WTC11 (cell line): ENCODE results near the gene PLRG1. TPM values are rescaled to one million over a fixed set of nuclear protein-coding genes. Genes with fewer than 3 reads are reported as not detected.

Source experiments
- ATAC-seq: fragments of 200-7000 bp; cut with Tn5 transposase; 2 replicates; pipeline ENCODE4 v1.10.0; 2021; ENCODE audit warnings: mild to moderate bottlenecking, moderate library complexity
- CTCF ChIA-PET: fragments of 300-600 bp; sonication (Branson Sonifier 250); formaldehyde crosslinking; loops from one replicate; lab custom pipeline; 2021; ENCODE audit warnings: antibody characterized with exemption; lab: Charles Lee
- POLR2A ChIA-PET: fragments of 350-600 bp; sonication (Branson Sonifier 250); formaldehyde crosslinking; loops from one replicate; lab custom pipeline; 2021; ENCODE audit warnings: antibody characterized with exemption; lab: Charles Lee
- DNase-seq: peaks from one replicate; pipeline ENCODE4 v3.0.0; 2021; ENCODE audit warnings: low spot score
- H3K27ac Mint-ChIP-seq: 2 replicates; pipeline ENCODE4 v1.8.0; 2021; ENCODE audit warnings: mixed read lengths
- H3K27me3 Mint-ChIP-seq: 2 replicates; pipeline ENCODE4 v1.8.0; 2021; ENCODE audit warnings: low read depth, mild to moderate bottlenecking, moderate library complexity, mixed read lengths
- H3K36me3 Mint-ChIP-seq: 2 replicates; pipeline ENCODE4 v1.8.0; 2021; ENCODE audit warnings: mixed read lengths
- H3K4me1 Mint-ChIP-seq: 2 replicates; pipeline ENCODE4 v1.8.0; 2022; ENCODE audit warnings: mixed read lengths
- H3K4me3 Mint-ChIP-seq: 2 replicates; pipeline ENCODE4 v1.8.0; 2021; ENCODE audit warnings: mild to moderate bottlenecking, moderate library complexity, mixed read lengths
- H3K9me3 Mint-ChIP-seq: 2 replicates; pipeline ENCODE4 v1.8.0; 2021; ENCODE audit warnings: mixed read lengths
- AR ChIP-seq: fragments of 250-450 bp; sonication (Bioruptor Pico); IDR thresholded peaks from 2 replicates; pipeline ENCODE4 v1.9.0; 2021; ENCODE audit warnings: mild to moderate bottlenecking
- ARID4B ChIP-seq: sonication (generic); formaldehyde crosslinking; IDR thresholded peaks from 2 replicates; pipeline ENCODE4 v1.8.0; 2023; ENCODE audit warnings: missing genetic modification reagents, mild to moderate bottlenecking, borderline replicate concordance
- ATF1 ChIP-seq: sonication (generic); formaldehyde crosslinking; IDR thresholded peaks from 2 replicates; pipeline ENCODE4 v1.8.1; 2023; ENCODE audit warnings: mild to moderate bottlenecking, moderate library complexity, missing genetic modification reagents
- E2F5 ChIP-seq: sonication (generic); formaldehyde crosslinking; IDR thresholded peaks from 2 replicates; pipeline ENCODE4 v1.8.1; 2022; ENCODE audit warnings: mild to moderate bottlenecking, moderate library complexity, missing genetic modification reagents
- ERG ChIP-seq: fragments of 250-450 bp; sonication (Bioruptor Pico); IDR thresholded peaks from 2 replicates; pipeline ENCODE4 v1.8.0; 2021; ENCODE audit warnings: mild to moderate bottlenecking
- FOXP1 ChIP-seq: sonication (generic); formaldehyde crosslinking; IDR thresholded peaks from 2 replicates; pipeline ENCODE4 v1.8.0; 2022; ENCODE audit warnings: missing genetic modification reagents, mild to moderate bottlenecking, moderate library complexity, borderline replicate concordance
- GRHL2 ChIP-seq: fragments of 250-450 bp; sonication (Bioruptor Pico); IDR thresholded peaks from 2 replicates; pipeline ENCODE4 v1.8.0; 2022; ENCODE audit warnings: mild to moderate bottlenecking, moderate library complexity; ENCODE audit not compliant: insufficient replicate concordance, severe bottlenecking
- GTF2I ChIP-seq: fragments of 250-450 bp; sonication (Bioruptor Pico); conservative IDR thresholded peaks from 2 replicates; pipeline ENCODE4 v1.4.0; 2021; ENCODE audit warnings: mild to moderate bottlenecking
- MXD4 ChIP-seq: fragments of 250-450 bp; sonication (Bioruptor Pico); IDR thresholded peaks from 2 replicates; pipeline ENCODE4 v1.8.0; 2021; ENCODE audit warnings: mild to moderate bottlenecking, moderate library complexity, borderline replicate concordance
- NR1H2 ChIP-seq: sonication (generic); formaldehyde crosslinking; IDR thresholded peaks from 2 replicates; pipeline ENCODE4 v1.9.0; 2021; ENCODE audit warnings: mild to moderate bottlenecking, moderate library complexity, missing genetic modification reagents
- TEAD1 ChIP-seq: sonication (generic); formaldehyde crosslinking; IDR thresholded peaks from 2 replicates; pipeline ENCODE4 v1.8.0; 2022; ENCODE audit warnings: mild to moderate bottlenecking, missing genetic modification reagents
- TP53 ChIP-seq: sonication (generic); formaldehyde crosslinking; IDR thresholded peaks from 2 replicates; pipeline ENCODE4 v1.8.1; 2023; ENCODE audit warnings: mild to moderate bottlenecking, missing genetic modification reagents
- USF2 ChIP-seq: sonication (generic); formaldehyde crosslinking; IDR thresholded peaks from 2 replicates; pipeline ENCODE4 v1.8.1; 2023; ENCODE audit warnings: mild to moderate bottlenecking, missing genetic modification reagents, moderate library complexity
- ZNF423 ChIP-seq: fragments of 250-450 bp; sonication (Bioruptor Pico); IDR thresholded peaks from 2 replicates; pipeline ENCODE4 v2.1.2; 2022; ENCODE audit warnings: mild to moderate bottlenecking, moderate library complexity
- ZNF671 ChIP-seq: fragments of 250-450 bp; sonication (Bioruptor Pico); IDR thresholded peaks from 2 replicates; pipeline ENCODE4 v1.8.0; 2021; ENCODE audit warnings: mild to moderate bottlenecking
- total RNA-seq: library from RNA; stranded (reverse); gene quantifications from 3 replicates; pipeline ENCODE4 v1.2.3, GENCODE V29; 2021
- TF ChIP-seq, protein P1 (sequence below): sonication (generic); formaldehyde crosslinking; IDR thresholded peaks from 2 replicates; pipeline ENCODE4 v1.8.0; 2022; ENCODE audit warnings: mild to moderate bottlenecking, missing genetic modification reagents
- TF ChIP-seq, protein P2 (sequence below): sonication (generic); formaldehyde crosslinking; IDR thresholded peaks from 2 replicates; pipeline ENCODE4 v1.8.1; 2022; ENCODE audit warnings: low read depth, missing genetic modification reagents, borderline replicate concordance
- TF ChIP-seq, protein P3 (sequence below): fragments of 250-450 bp; sonication (Bioruptor Pico); IDR thresholded peaks from 2 replicates; pipeline ENCODE4 v2.1.2; 2022; ENCODE audit warnings: mild to moderate bottlenecking, moderate library complexity

PLRG1 gene
- total RNA-seq, 1 experiment from 2014 or later = 84.8 TPM

GRCh38 chr4:154492288-154492687, 57.9 kb downstream of the PLRG1 start (continued):
- no peak for TF ChIP-seq ARID4B (CRISPR knock-in tag)
- no peak for TF ChIP-seq MXD4 (CRISPR knock-in tag)
- no peak for TF ChIP-seq TP53 (CRISPR knock-in tag)
- TF ChIP-seq GRHL2 (CRISPR knock-in tag) = no peak
- no peak for TF ChIP-seq ZNF423 (CRISPR knock-in tag)
- no peak for TF ChIP-seq AR (CRISPR knock-in tag)
- TF ChIP-seq USF2 (CRISPR knock-in tag) = no peak; the same call in 1 of the 2 replicates

GRCh38 chr4:154491341-154492271, 58.6 kb downstream of the PLRG1 start, which contains the start of gene DCHS2:
Gene DCHS2 (minus strand): TSS chr4:154491799. CDS start chr4:154491355, 444 bp downstream.
- DNase-seq = peak; percentile 69
- Mint-ChIP-seq H3K4me1 (peaks cover 16% of the 10 kb centered on the region), H3K27me3 (peaks cover 83% of the 10 kb centered on the region), H3K27ac (no peak within 1 kb of the TSS), H3K4me3 (peak within 1 kb of the TSS; percentile 80), H3K9me3 (no peaks in the 10 kb centered on the region), H3K36me3 (no peaks in the 10 kb centered on the region)
- CTCF ChIA-PET = interaction anchor here (0.9 to 2.1 kb wide), 10 partner anchors 8 to 252 kb away, joined by 3 to 13 read pairs (median 4); partner anchors contain the start of genes LRAT and PLRG1
- POLR2A ChIA-PET = interaction anchor here (1.0 kb wide), 1 partner anchor 15 kb away, joined by 4 read pairs; no protein-coding TSS in a partner anchor
- ATAC-seq = peak; percentile 64
- no peak for TF ChIP-seq ZNF671 (CRISPR knock-in tag)
- peak; percentile 84; the same call in 1 of the 2 replicates for TF ChIP-seq FOXP1 (CRISPR knock-in tag)
- TF ChIP-seq TP53 (CRISPR knock-in tag) = no peak
- TF ChIP-seq TEAD1 (CRISPR knock-in tag) = 0 out of 2 replicates have a peak, but pooled peaks have one; percentile 47
- no peak for TF ChIP-seq ATF1 (CRISPR knock-in tag)
- TF ChIP-seq NR1H2 = no peak
- TF ChIP-seq GTF2I (CRISPR knock-in tag) = no peak
- TF ChIP-seq, protein P1, sequence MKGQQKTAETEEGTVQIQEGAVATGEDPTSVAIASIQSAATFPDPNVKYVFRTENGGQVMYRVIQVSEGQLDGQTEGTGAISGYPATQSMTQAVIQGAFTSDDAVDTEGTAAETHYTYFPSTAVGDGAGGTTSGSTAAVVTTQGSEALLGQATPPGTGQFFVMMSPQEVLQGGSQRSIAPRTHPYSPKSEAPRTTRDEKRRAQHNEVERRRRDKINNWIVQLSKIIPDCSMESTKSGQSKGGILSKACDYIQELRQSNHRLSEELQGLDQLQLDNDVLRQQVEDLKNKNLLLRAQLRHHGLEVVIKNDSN (CRISPR knock-in tag) = no peak
- TF ChIP-seq, protein P2, sequence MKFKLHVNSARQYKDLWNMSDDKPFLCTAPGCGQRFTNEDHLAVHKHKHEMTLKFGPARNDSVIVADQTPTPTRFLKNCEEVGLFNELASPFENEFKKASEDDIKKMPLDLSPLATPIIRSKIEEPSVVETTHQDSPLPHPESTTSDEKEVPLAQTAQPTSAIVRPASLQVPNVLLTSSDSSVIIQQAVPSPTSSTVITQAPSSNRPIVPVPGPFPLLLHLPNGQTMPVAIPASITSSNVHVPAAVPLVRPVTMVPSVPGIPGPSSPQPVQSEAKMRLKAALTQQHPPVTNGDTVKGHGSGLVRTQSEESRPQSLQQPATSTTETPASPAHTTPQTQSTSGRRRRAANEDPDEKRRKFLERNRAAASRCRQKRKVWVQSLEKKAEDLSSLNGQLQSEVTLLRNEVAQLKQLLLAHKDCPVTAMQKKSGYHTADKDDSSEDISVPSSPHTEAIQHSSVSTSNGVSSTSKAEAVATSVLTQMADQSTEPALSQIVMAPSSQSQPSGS (CRISPR knock-in tag) = no peak
- no peak for TF ChIP-seq E2F5
- no peak for TF ChIP-seq ERG
- TF ChIP-seq, protein P3, sequence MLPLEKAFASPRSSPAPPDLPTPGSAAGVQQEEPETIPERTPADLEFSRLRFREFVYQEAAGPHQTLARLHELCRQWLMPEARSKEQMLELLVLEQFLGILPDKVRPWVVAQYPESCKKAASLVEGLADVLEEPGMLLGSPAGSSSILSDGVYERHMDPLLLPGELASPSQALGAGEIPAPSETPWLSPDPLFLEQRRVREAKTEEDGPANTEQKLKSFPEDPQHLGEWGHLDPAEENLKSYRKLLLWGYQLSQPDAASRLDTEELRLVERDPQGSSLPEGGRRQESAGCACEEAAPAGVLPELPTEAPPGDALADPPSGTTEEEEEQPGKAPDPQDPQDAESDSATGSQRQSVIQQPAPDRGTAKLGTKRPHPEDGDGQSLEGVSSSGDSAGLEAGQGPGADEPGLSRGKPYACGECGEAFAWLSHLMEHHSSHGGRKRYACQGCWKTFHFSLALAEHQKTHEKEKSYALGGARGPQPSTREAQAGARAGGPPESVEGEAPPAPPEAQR (CRISPR knock-in tag) = no peak
